HFF-Myc (cell line): ENCODE results near the gene SAE1.
"Not testable (repeated sequence)": the region's sequence is repeated elsewhere in the genome, so short reads cannot be mapped to it uniquely, and the experiment has no call there.

Experiments
- DNase-seq: peaks from one replicate; pipeline ENCODE4 v3.0.0-alpha.2; 2011; ENCODE audit warnings: low read depth; ENCODE audit errors: extremely low read depth
- H3K4me3 ChIP-seq: replicated peaks from 2 replicates; pipeline ENCODE4 v1.5.1; 2011; ENCODE audit warnings: low read depth, mild to moderate bottlenecking, control low read depth, low read length
- CTCF ChIP-seq: IDR thresholded peaks from 2 replicates; pipeline ENCODE4 v1.5.1; 2012; ENCODE audit warnings: mild to moderate bottlenecking, low read depth, low read length, control low read depth; ENCODE audit errors: missing control alignments

Gene SAE1

GRCh38 chr19:47097396-47098201 is 33.0 kb upstream of the SAE1 start:
- TF ChIP-seq CTCF, result no peak
- DNase-seq, result no peak
- no peak overlapping the region for H3K4me3 ChIP-seq

- TF ChIP-seq CTCF, result no peak
- no peak for DNase-seq
- no peak overlapping the region for H3K4me3 ChIP-seq
These were observed 32.0 kb upstream of the SAE1 start for GRCh38 chr19:47098608-47099007.

- no peak for TF ChIP-seq CTCF
- DNase-seq, result no peak
- no peak overlapping the region for H3K4me3 ChIP-seq
These were observed 31.0 kb upstream of the SAE1 start for GRCh38 chr19:47099576-47100050.

- no peak for TF ChIP-seq CTCF
- no peak for DNase-seq
- H3K4me3 ChIP-seq, result no peak overlapping the region
These were observed 30.3 kb upstream of the SAE1 start for GRCh38 chr19:47100290-47100689.

GRCh38 chr19:47101116-47101515 is 29.5 kb upstream of the SAE1 start:
- not testable (repeated sequence) for DNase-seq, H3K4me3 ChIP-seq

- no peak overlapping the region for H3K4me3 ChIP-seq
- DNase-seq, result no peak
- TF ChIP-seq CTCF, result no peak
These were observed 28.1 kb upstream of the SAE1 start for GRCh38 chr19:47102346-47103060.

- DNase-seq, result no peak
- TF ChIP-seq CTCF, result no peak
- no peak overlapping the region for H3K4me3 ChIP-seq
These were observed 26.0 kb upstream of the SAE1 start for GRCh38 chr19:47104680-47105079.
